Measurements from ENCODE around the gene FGF12. TPM values are rescaled to one million over a fixed set of nuclear protein-coding genes. Genes with fewer than 3 reads are reported as not detected.

The FGF12 gene
- total RNA-seq, 4 donors from 2014 or later, result 1.0 to 4.4 (median 1.3) TPM; not detected in 1

GRCh38 chr3:192260116-192261010 lies 467.0 kb downstream of the FGF12 start:
- intact Hi-C loops (cut with DNase I; ENCODE audit: low total_unique reads), result no loop called here

GRCh38 chr3:192259661-192260060 lies 467.7 kb downstream of the FGF12 start:
- H3K36me3 ChIP-seq, result no peaks in the 10 kb centered on the region
- TF ChIP-seq CTCF (IDR thresholded peaks at IDR 0.05), result no peak
- no peak for TF ChIP-seq POLR2A (IDR thresholded peaks at IDR 0.05)
- H3K9me3 ChIP-seq, result no peaks in the 10 kb centered on the region
- H3K4me1 ChIP-seq, result no peaks in the 10 kb centered on the region
- intact Hi-C loops (cut with DNase I; ENCODE audit: low total_unique reads), result no loop called here
- no peak for DNase-seq
- H3K4me3 ChIP-seq, result no peak overlapping the region
- no peak overlapping the region for H3K27ac ChIP-seq
- no peaks in the 10 kb centered on the region for H3K27me3 ChIP-seq

More at GRCh38 chr3:192260116-192261010, 467.0 kb downstream of the FGF12 start:
- Histone ChIP-seq H3K4me3 (no peak overlapping the region), H3K9me3 (no peaks in the 10 kb centered on the region), H3K36me3 (no peaks in the 10 kb centered on the region), H3K27ac (no peak overlapping the region), H3K27me3 (no peaks in the 10 kb centered on the region), H3K4me1 (no peaks in the 10 kb centered on the region)
- TF ChIP-seq CTCF (IDR thresholded peaks at IDR 0.05), result no peak
- TF ChIP-seq POLR2A (IDR thresholded peaks at IDR 0.05), result no peak
- DNase-seq, result no peak

DNA sequence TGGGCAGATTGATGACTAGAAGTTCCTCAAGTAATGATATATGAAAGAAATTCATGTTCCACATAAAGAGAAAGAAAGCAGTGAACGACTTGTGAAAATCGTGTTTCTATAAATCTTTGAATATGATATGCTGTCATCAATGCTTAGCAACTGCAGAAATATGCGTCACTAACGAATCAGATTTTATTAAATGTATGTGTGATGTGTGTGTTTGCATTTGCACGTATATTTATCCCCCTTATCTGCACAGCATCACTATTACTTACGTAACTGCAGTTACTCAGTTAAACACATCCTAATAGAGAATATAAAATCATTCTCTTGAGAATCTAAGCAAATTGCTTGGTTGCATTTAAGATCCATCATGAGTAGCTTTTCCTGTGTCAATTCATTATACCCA lies 468.6 kb downstream of the FGF12 start:
- H3K27ac ChIP-seq, result no peak overlapping the region
- no peak for DNase-seq
- no peaks in the 10 kb centered on the region for H3K9me3 ChIP-seq
- H3K4me1 ChIP-seq, result no peaks in the 10 kb centered on the region
- no peak for TF ChIP-seq POLR2A (IDR thresholded peaks at IDR 0.05)
- intact Hi-C loops (cut with DNase I; ENCODE audit: low total_unique reads), result no loop called here
- H3K4me3 ChIP-seq, result no peak overlapping the region
- H3K36me3 ChIP-seq, result no peaks in the 10 kb centered on the region
- no peaks in the 10 kb centered on the region for H3K27me3 ChIP-seq

DNA sequence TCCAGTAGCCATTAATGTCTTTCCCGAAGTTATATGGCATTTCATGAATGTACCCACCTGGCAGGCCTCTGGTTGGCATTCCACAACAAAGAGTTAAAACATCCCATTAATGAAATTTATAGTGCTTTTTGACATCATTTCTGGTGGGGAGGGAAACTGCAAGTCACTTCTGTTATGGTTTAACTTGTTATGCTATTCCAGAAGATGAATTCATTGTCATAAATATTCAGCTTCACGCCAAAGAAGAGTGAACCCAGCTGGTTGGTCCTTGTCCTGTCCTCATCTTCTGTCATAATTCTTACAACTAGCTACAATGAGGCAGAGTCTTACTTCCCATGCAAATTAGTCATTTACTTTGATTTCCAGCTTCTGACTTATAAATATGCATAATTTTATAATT lies 471.5 kb downstream of the FGF12 start:
- H3K4me1 ChIP-seq, result no peaks in the 10 kb centered on the region
- TF ChIP-seq CTCF (IDR thresholded peaks at IDR 0.05) (no peak), POLR2A (IDR thresholded peaks at IDR 0.05) (no peak)
- no peak for DNase-seq
- H3K36me3 ChIP-seq, result no peaks in the 10 kb centered on the region
- H3K9me3 ChIP-seq, result no peaks in the 10 kb centered on the region
- H3K27ac ChIP-seq, result no peak overlapping the region
- H3K4me3 ChIP-seq, result no peak overlapping the region
- no peaks in the 10 kb centered on the region for H3K27me3 ChIP-seq
- intact Hi-C loops (cut with DNase I; ENCODE audit: low total_unique reads), result no loop called here

DNA sequence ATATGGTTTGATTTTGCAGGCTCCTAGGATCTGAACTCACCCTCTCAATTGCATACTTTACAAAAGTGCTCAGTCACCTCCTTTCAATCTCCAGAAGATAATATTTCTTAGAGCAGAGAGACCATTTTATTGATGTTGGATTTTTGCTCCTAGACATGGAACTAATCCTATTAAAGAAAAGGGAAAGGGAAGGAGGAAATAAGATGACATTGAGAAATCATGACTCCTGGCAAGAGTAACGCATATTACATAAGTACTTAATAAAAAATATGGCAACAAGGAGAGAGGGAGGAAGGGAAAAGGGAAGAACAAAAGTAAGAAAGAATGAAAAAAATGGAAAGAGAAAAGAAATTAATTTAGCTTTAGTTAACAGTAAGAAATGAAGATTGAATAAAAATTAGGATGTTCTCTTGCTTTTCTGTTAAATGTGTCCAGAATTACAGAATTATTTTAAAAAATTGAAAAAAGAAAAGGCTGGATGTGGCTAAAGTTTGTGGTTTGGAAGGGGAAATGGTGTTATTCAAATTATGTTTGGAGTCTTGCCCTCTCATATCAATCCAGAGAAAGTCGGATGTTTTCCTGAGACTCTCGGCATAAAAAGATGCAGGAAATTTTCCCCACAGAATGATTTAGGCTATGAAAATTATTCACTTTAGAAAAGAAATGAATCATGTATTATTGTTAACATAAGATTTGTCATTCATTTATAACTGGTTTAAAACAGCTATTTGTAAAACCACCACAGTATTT lies 474.0 kb downstream of the FGF12 start:
- Histone ChIP-seq H3K36me3 (no peaks in the 10 kb centered on the region), H3K4me1 (no peaks in the 10 kb centered on the region), H3K27ac (no peak overlapping the region), H3K27me3 (no peaks in the 10 kb centered on the region), H3K9me3 (no peaks in the 10 kb centered on the region), H3K4me3 (no peak overlapping the region)
- no peak for DNase-seq
- intact Hi-C loops (cut with DNase I; ENCODE audit: low total_unique reads), result no loop called here
- TF ChIP-seq POLR2A (IDR thresholded peaks at IDR 0.05), result no peak
- TF ChIP-seq CTCF (IDR thresholded peaks at IDR 0.05), result no peak
